ENCODE data around the gene TARS3. TPM values are rescaled to one million over a fixed set of nuclear protein-coding genes. Genes with fewer than 3 reads are reported as not detected.

TARS3 gene
- total RNA-seq, 4 donors from 2014 or later: 33.9 to 43.7 (median 36.4) TPM

DNA sequence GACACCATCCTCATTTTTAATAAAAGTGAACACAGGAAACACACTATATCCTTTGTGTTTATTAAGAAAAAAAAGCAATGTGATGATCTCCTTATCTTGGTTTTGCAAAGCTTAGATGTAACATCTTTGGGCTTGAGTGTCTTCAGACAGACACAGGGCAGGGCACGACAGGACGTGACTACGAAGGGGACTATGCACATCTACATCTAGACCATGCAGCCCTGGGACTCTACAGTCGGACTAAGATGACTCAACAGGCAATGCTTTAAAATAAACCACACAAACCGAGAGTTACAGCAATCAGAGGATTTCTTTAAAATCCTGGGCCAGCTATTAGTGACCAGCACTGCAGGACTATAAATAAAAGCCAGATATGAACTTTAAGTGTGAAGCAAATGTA lies 49.3 kb downstream of the TARS3 start:
- Histone ChIP-seq H3K9me3 (no peaks in the 10 kb centered on the region), H3K36me3 (peaks cover 0 to 75% (median 6%) of the 10 kb centered on the region in 3 donors), H3K4me3 (no peak overlapping the region), H3K27me3 (no peaks in the 10 kb centered on the region), H3K4me1 (peaks cover 0 to 7% (median 0%) of the 10 kb centered on the region in 4 donors), H3K27ac (no peak overlapping the region)
- TF ChIP-seq, protein P1, sequence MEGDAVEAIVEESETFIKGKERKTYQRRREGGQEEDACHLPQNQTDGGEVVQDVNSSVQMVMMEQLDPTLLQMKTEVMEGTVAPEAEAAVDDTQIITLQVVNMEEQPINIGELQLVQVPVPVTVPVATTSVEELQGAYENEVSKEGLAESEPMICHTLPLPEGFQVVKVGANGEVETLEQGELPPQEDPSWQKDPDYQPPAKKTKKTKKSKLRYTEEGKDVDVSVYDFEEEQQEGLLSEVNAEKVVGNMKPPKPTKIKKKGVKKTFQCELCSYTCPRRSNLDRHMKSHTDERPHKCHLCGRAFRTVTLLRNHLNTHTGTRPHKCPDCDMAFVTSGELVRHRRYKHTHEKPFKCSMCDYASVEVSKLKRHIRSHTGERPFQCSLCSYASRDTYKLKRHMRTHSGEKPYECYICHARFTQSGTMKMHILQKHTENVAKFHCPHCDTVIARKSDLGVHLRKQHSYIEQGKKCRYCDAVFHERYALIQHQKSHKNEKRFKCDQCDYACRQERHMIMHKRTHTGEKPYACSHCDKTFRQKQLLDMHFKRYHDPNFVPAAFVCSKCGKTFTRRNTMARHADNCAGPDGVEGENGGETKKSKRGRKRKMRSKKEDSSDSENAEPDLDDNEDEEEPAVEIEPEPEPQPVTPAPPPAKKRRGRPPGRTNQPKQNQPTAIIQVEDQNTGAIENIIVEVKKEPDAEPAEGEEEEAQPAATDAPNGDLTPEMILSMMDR (IDR thresholded peaks at IDR 0.05): no peak
- TF ChIP-seq EP300 (IDR thresholded peaks at IDR 0.05) (no peak), POLR2A (IDR thresholded peaks at IDR 0.05) (no peak)
- no peak for DNase-seq (ENCODE audit: low spot score in 2 of 2)
- 85 to 92% methylated on average over 5 of the region's 5 CpGs for WGBS, 2 donors

DNA sequence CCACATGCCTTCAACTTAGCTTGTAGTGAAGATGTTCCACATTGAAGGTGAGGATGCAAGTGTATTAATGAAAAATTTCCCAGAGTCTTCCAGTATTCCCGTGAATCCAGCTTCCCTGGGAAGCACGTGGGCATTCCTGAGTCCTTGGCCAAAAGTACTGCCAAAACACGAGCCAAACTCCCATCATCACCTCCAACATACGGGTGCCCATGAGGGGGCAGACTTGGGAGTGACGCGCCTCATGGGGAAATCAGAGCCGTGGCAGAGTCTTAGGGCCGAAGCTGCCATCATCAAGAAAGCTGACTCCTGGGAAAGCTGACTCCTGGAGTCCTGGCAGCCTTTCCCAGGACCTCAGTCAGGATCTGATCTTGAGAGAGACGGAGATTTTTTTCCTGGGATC lies 52.0 kb downstream of the TARS3 start:
- TF ChIP-seq EP300 (IDR thresholded peaks at IDR 0.05) (no peak), POLR2A (IDR thresholded peaks at IDR 0.05) (no peak)
- TF ChIP-seq, protein P1 (IDR thresholded peaks at IDR 0.05): no peak
- Histone ChIP-seq H3K36me3 (peaks cover 0 to 87% (median 6%) of the 10 kb centered on the region in 3 donors), H3K27me3 (no peaks in the 10 kb centered on the region), H3K4me3 (no peak overlapping the region), H3K9me3 (peaks cover 0 to 2% (median 0%) of the 10 kb centered on the region in 4 donors), H3K4me1 (peaks cover 0 to 9% (median 0%) of the 10 kb centered on the region in 4 donors), H3K27ac (no peak overlapping the region)
- WGBS, 2 donors: 68 to 85% methylated on average over 9 of the region's 9 CpGs
- DNase-seq (ENCODE audit: low spot score in 2 of 2): no peak

DNA sequence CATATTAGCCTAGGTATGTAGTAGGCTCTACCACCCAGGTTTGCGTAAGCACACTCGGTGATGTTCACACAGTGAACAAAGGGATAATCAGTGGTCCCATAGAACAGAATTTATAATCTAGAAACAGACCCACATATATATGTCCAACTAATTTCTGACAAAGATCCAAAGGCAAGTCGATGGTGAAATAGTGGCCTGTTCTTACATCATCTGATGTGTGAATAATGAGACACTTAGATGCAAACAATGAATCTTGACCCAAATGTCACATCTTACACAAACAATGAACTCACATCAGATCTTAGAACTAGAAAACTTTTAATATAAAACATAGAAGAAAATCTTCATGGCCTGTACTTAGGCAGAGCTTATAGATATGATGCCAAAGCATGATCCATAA lies 54.5 kb downstream of the TARS3 start:
- TF ChIP-seq POLR2A (IDR thresholded peaks at IDR 0.05) (no peak), EP300 (IDR thresholded peaks at IDR 0.05) (no peak)
- peaks cover 0 to 3% (median 0%) of the 10 kb centered on the region in 4 donors for H3K4me1 ChIP-seq
- H3K27me3 ChIP-seq: no peaks in the 10 kb centered on the region
- H3K4me3 ChIP-seq: no peak overlapping the region
- peaks cover 0 to 7% (median 0%) of the 10 kb centered on the region in 4 donors for H3K9me3 ChIP-seq
- peaks cover 0 to 78% (median 0%) of the 10 kb centered on the region in 3 donors for H3K36me3 ChIP-seq
- no peak overlapping the region for H3K27ac ChIP-seq
- WGBS, 2 donors: 71 to 74% methylated on average over 3 of the region's 3 CpGs
- DNase-seq (ENCODE audit: low spot score in 2 of 2): no peak

DNA sequence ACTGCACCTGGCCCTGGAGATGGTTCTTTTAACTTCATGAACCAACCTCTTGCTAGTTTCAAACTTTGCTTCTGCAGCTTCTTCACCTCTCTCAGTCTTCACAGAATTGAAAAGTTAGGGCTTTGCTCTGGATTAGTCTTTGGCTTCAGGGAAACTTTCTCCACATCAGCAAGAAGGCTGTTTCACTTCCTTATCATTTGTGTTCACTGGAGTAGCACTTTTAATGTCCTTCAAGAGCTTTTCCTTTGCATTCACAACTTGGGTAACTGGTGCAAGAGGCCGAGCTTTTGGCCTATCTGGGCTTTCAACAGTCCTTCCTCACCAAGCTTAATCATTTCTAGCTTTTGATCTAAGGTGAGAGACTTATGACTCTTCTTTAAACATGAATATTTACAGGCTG lies 56.4 kb downstream of the TARS3 start:
- no peak overlapping the region for H3K4me3 ChIP-seq
- no peaks in the 10 kb centered on the region for H3K27me3 ChIP-seq
- WGBS, 2 donors: 89 to 96% methylated on average over 1 of the region's 1 CpG
- peaks cover 0 to 3% (median 0%) of the 10 kb centered on the region in 4 donors for H3K4me1 ChIP-seq
- TF ChIP-seq, protein P1 (IDR thresholded peaks at IDR 0.05): no peak
- no peak for TF ChIP-seq POLR2A (IDR thresholded peaks at IDR 0.05)
- no peak for TF ChIP-seq EP300 (IDR thresholded peaks at IDR 0.05)
- H3K36me3 ChIP-seq: peaks cover 0 to 59% (median 0%) of the 10 kb centered on the region in 3 donors
- peaks cover 0 to 7% (median 0%) of the 10 kb centered on the region in 4 donors for H3K9me3 ChIP-seq
- H3K27ac ChIP-seq: no peak overlapping the region
- DNase-seq (ENCODE audit: low spot score in 2 of 2): no peak

DNA sequence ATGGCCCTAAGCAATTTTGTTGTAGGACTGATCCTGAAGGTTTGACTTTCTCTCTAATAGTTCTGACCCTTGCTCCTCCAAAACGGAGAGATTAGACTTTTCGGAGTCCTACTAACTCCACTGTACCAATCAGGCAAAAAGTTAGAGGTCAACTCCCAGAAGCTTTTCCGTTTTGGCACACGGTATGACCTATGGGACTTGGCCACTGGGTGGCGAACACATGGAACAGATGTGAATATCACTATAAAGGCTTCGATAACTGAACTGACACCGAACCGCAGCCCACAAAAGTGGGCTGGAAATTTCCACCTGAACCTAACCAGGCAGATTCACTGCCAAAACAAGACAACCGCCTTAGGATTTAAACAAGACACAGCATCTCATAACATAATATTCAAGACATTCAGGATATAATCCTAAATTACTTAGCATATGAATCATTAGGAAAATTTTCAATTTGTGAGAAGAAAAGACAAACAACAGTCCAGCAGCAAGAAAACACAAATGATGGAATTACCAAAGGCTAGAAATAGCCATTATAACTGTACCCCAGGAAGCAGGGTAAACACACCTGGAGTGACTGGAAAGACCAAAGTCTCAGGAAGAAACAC lies 59.9 kb downstream of the TARS3 start:
- WGBS, 2 donors: 71 to 73% methylated on average over 9 of the region's 9 CpGs
- Histone ChIP-seq H3K4me3 (no peak overlapping the region), H3K9me3 (peaks cover 0 to 7% (median 0%) of the 10 kb centered on the region in 4 donors), H3K4me1 (no peaks in the 10 kb centered on the region), H3K27me3 (no peaks in the 10 kb centered on the region), H3K27ac (no peak overlapping the region), H3K36me3 (peaks cover 0 to 50% (median 0%) of the 10 kb centered on the region in 3 donors)
- TF ChIP-seq, protein P1 (IDR thresholded peaks at IDR 0.05): peak in 1 of 5 experiments; percentile 9
- no peak for TF ChIP-seq POLR2A (IDR thresholded peaks at IDR 0.05)
- DNase-seq (ENCODE audit: low spot score in 2 of 2): no peak
